ENCODE measurements around the gene ARAP2.

The ARAP2 gene

GRCh38 chr4:36099509-36099908 is 144.8 kb downstream of the ARAP2 start:
- DNase-seq (ENCODE audit: low read depth), result no peak

DNA sequence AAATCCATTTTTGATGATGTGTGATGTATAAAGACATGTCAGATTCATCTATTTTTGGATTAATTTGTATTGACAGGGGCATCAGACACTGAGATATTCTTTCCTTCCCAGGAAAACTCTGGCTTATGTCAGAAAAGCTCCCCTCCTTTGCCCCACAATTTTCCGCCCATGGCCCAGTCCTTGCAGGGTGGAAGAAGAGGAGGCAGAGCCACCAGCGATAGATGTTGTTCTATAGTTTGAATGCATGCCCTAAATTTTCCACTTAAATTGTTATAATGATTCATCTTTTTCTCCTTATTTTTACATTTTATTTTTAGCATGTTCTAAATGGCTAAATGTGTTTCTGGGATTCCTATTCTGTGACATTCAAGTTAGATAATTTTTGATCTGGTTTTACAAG is 149.3 kb downstream of the ARAP2 start:
- DNase-seq (ENCODE audit: low read depth), result no peak

GRCh38 chr4:36091997-36092396 is 152.3 kb downstream of the ARAP2 start:
- DNase-seq (ENCODE audit: low read depth), result no peak

DNA sequence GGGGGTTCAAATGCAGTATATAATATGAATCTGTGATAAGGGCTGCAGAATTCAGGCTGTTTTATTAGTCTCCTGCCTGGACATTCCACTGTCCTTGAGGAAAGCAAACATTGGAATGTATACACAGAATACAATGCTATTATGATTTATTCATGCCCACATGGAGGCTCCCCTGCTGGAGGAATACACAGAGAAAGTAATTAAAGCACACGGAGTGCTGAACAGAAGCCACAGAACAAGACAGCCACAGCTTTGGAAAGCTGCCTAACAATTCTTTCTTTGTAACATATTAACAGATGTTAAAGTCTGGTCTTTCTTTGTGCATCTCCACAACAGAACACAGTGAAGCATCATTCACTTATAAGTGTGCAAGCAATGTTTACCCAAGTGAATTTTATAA is 155.8 kb downstream of the ARAP2 start:
- no peak for DNase-seq (ENCODE audit: low read depth)

DNA sequence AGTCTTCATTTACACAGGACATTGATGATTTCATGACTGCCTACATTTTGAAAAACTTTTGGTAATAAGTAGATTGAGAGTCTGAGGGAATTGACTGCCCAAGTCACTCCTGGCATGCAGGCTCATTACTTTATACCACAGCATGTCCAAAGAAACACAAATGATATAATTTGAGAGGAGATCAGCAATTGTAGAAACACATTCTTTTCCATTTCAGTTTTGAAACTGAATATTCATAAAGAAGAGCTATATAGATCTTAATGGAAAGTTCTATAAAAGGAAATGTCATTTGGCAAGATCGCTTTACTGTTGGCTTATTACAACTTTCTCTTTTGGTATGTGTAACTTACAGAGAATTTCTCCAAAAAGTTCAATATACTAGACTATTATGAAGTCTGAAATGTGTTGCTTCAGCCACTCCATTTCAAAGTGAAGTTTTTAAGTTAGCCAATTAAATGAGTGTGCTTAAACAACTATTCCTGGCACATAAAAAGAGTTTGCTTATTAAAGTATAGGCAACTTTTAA is 158.0 kb downstream of the ARAP2 start:
- DNase-seq (ENCODE audit: low read depth), result no peak

DNA sequence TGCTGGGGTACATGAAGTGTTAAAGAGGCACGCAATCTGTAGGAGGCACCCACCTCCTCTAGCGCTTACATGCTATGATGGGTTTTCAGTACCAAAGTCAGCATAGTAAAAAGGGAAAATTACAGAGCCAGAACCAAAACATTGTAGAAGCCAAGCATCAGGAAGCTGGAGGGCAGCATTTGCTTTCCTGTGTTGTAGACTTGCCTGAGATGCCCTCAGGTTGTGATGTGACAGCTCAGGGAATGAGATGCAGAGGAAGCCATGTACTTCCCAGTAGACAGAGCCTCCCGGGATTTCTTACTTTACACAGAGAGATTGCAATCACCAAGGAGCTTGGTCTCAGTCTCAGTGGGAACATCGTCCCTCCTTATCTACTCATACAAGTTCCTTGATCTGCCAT is 161.5 kb downstream of the ARAP2 start:
- DNase-seq (ENCODE audit: low read depth), result no peak

- DNase-seq (ENCODE audit: low read depth), result no peak
Measured at GRCh38 chr4:36081185-36081584, 163.1 kb downstream of the ARAP2 start.

DNA sequence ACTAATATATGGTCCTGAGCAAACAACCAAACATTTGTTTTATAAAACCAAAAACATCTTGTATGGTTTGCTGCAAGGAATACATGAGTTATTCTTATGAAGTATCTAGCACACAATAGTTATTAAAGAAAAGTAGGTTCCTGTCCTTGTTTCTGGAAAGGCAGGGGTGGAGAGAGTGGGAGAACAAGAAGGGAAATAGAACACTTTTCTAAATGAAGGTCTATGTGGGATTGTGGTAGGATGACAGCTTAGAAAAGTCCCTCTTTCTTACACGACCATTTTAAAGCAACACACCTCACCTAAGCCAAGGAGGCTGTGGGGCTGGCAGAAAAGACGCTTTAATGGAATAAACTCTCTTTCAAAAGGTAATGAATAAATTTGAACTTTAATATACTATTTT is 164.6 kb downstream of the ARAP2 start:
- no peak for DNase-seq (ENCODE audit: low read depth)

GRCh38 chr4:36078319-36078718 is 166.0 kb downstream of the ARAP2 start:
- no peak for DNase-seq (ENCODE audit: low read depth)

DNA sequence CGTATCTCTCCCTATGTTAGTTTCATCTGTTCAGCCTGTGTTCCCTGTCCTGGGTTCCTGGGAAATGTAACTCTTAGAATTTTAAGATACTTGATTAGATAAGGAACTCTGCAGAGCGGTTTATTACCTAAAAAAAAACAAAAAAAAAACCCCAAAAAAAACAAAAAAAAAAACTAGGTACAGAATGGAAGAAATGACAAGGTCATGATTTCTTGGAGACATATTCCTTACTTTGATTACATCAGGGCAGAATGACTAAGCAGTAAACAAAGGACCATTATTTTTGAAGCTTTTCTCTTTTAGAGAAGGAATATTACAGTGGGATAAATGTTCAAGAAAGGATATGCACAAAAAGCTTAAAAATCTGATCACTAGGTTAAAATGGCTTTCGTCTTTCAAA is 171.8 kb downstream of the ARAP2 start:
- no peak for DNase-seq (ENCODE audit: low read depth)

DNA sequence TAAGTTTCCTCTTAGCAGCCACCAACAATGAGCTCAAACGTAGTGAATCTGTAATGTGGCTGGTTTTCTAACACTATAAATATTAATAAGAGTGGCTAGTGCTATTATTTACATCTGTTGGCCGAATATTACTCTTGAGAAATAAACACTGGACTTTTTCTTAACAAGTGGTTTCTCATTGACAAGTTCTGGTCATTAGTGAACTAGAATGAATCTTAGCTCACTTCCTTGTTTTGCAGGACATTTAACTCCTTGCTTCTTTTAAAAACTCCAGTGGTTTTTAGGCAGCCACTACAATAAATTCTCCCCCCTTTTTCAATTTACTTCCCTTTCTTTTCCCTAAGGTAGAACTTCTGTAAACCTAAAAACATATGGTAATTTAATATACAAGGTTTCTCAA is 177.2 kb downstream of the ARAP2 start:
- no peak for DNase-seq (ENCODE audit: low read depth)

DNA sequence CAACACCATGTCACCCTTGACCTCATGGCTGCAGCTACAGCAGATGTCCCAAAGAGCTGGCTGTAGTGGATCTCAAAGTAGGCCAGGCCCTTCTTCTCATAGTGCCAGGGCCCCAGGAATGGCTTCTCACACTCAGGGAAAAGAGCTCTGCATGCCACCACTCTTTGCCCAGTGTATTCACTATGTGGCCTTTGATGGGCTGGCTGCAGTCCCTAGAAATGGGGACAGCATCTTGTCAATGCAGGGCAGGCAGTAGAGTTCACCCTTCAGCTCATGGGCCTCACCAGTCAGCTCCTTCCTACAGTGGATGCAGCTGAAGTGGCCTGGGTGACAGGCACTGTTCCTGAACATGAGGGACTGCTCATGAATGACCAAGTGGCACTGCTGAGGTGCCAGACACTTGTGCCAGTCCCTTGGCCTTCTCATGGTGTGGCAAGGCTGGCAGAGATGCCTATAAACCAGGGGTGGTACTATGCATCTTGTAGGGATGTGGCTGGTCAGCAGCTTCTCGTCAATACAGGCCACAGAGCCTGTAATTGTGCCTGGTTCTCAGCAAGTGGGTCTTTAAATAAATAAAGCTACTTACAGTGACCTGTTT is 178.9 kb downstream of the ARAP2 start:
- DNase-seq (ENCODE audit: low read depth), result no peak

DNA sequence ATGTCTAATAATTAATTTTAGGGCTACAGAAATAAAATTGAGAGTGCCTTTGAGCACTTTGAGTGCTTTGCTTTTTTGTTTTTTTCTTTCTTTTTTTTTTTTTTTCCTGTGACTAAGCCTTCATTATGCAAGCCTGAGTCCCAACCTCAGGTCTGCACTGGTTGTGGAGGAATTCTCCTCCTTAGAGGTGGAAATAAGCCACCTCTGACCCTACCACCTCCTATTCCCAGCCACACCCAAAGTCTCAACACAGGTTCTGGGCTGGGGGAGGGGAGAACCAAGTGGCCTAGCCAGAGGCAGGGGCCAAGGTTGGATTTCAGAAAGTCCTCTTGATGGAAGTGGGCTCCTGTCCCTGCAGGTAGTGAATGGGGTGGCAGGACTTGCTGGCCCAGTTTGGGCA is 180.2 kb downstream of the ARAP2 start:
- DNase-seq (ENCODE audit: low read depth), result no peak

DNA sequence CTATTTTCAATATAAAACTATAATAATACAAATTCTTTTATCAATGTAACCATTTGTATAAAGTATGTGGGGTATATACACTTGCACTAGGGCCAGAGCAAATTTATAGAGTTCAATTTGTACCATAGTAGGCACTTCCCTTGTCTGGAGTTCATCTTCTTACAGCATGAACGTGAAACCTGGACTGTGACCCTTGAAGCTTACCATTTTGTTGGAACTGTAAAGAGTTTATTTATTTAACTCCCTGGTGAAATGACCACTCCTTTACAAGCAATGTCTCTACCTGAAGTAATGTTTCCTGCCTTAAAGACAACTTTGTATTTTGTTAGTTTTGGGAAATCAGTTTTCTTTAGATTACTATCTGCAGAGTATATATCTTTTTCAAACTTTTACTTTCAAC is 188.2 kb downstream of the ARAP2 start:
- no peak for DNase-seq (ENCODE audit: low read depth)

- DNase-seq (ENCODE audit: low read depth), result no peak
Measured at GRCh38 chr4:36054694-36055422, 189.5 kb downstream of the ARAP2 start.

GRCh38 chr4:36053930-36054329 is 190.4 kb downstream of the ARAP2 start:
- DNase-seq (ENCODE audit: low read depth), result no peak

- no peak for DNase-seq (ENCODE audit: low read depth)
Measured at GRCh38 chr4:36051634-36052033, 192.7 kb downstream of the ARAP2 start.

GRCh38 chr4:36046026-36046425 is 198.3 kb downstream of the ARAP2 start:
- DNase-seq (ENCODE audit: low read depth), result no peak

GRCh38 chr4:36043901-36044300 is 200.4 kb downstream of the ARAP2 start:
- DNase-seq (ENCODE audit: low read depth), result no peak

DNA sequence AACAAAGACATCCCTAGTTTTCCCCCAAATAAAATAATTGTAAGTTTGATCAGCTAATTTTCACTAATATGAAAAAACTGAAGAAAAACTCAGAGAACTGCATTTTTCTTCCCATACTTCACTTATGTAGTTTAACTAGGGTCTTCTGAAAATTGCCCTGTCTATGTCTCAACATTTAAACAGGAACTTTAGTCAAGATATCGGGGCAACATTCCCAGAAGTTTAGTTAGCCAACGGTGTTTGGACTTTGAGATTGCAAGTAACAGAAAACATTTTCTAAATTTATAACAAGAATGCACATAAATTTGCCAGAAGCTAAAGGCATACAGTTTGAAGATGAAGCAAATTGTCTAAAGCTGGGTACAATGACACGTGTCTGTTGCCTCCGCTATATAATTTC is 201.1 kb downstream of the ARAP2 start:
- no peak for DNase-seq (ENCODE audit: low read depth)

DNA sequence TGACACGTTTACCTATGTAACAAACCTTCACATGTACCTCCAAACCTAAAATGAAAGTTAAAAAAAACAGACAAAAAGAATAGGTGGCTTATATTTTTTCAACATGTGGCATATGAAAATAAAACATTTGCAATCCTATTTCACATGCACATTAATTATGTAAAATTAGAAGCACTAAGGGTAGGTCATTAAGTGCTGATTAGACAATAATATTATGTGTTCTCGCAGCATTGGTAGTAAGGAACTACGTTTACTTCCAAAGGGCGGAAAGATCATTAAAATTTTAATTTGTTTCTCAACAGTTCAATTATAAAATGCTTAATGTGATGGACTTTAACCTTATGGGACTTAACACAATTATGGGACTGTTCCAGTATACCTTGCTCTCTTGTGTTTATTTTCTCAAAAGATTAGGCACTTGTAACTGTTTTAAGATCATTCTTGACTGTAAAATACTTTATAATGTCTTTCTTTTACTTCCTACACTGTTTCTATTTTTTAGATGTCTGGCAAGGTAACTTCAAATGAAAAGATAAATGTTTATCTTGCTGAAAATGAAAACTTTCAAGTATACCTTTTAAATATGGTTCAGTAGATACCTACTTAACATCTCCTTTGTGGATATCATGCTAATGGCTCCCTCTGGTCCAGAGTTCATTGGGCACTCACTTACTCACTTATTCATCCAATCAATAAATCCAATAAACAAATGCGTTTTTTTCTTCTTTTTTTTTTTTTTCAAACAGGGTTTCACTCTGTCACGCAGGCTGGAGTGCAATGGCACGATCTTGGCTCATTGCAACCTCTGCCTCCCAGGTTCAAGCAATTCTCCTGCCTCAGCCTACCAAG is 202.0 kb downstream of the ARAP2 start:
- DNase-seq (ENCODE audit: low read depth), result no peak

GRCh38 chr4:36041340-36041739 is 203.0 kb downstream of the ARAP2 start:
- DNase-seq (ENCODE audit: low read depth), result no peak

GRCh38 chr4:36039026-36039425 is 205.3 kb downstream of the ARAP2 start:
- no peak for DNase-seq (ENCODE audit: low read depth)
